G401 (cell line): ENCODE measurements around the gene LDLRAD4. TPM values are rescaled to one million over a fixed set of nuclear protein-coding genes. Genes with fewer than 3 reads are reported as not detected.
"Not testable (repeated sequence)": the region's sequence is repeated elsewhere in the genome, so short reads cannot be mapped to it uniquely, and the experiment has no call there.

Source experiments
- DNase-seq: peaks from one replicate; pipeline ENCODE4 v3.0.0-alpha.2; 2015; ENCODE audit warnings: low spot score
- in situ Hi-C: cut with HindIII; loops from 2 replicates; pipeline ENCODE4 v1.10.0; 2016; ENCODE audit warnings: low sequenced_read_pairs, mixed read lengths
- total RNA-seq: library from RNA; depleted of rRNA; stranded (reverse); fragments of >200 nt; shearing (Covaris generic); gene quantifications from 2 replicates; pipeline ENCODE4 v1.2.3, GENCODE V29; 2014

Gene LDLRAD4
- total RNA-seq, 1 experiment from 2014 or later, result not detected

DNA sequence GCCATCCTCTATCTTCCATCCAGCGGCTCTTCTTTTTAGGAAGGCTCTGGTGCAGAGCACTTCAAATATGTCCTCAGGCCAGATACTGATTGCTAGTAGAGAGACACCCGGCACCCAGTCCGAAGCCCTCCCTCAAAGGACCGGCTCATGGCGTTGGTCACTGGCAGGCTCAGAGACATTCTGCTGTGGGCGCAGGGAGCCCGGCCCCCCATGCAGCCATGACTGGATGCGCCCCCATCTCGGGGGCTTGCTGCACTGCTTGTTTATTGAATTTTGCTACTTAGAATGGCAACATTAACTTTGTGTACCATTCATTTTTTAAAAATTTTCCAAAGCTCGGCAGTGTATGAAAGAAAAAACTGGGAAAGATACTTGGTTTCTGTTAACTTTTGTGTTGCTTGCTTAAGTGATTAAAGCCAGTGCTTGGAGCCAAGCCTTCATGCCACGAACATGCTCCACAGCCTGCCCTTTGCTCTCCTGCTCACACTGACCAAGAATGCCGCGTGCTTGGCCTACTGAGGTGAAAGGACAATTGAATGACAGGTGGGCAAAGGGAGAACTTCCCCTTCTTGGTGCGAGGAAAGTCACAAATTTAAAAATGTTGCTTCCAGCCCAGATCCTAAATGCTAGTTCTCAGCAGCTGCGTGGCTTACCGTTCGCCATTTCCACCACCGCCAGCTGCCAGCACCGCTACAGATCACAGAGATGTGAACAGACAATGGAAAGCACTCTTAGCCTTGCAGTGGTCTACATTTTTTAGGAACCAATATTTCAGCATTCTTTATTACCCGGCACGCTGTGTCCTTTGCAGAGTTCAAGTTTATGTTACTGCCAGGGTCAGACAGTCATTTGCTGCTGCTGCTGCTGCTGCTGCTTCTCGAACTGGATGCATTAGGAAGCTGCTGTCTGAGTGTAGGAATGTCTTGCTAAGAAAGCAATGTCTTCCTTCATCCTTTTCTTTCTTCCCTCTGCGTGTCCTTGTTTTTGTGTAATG is 431.1 kb downstream of the LDLRAD4 start:
- DNase-seq, result no peak
- in situ Hi-C loops, result no loop called here

DNA sequence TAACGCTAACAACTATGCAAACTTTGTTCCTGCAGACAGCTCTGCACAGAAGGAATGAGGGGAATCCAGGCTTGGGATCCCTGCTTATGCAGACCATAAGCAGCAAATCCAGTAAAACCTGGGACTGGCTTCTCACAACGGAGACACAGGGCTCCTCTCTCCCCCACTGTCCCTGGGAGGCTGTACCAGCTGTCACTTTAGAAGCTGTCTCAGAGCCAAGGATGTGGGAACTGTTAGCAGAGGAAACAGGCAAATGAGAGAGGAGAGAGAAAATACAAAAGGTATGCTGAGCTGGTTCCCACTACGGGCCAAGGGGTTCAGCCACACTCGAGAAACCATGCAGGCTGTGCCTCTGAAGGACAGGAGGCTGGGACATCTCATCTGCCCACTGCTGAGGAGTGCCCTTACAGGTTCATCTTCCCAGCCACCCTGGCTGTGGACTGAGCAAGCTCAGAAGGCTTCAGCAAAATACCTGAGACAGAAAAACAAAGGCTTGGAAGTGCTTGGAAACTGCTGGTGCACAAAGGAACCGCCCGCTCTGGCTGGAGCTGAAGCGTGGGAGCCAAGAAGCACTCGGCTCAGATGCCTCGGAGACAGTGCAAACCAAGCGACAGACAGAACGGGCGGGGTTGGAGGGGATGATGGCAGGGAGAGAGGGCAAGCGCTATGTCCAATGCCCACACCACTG is 435.3 kb downstream of the LDLRAD4 start:
- in situ Hi-C loops, result no loop called here

DNA sequence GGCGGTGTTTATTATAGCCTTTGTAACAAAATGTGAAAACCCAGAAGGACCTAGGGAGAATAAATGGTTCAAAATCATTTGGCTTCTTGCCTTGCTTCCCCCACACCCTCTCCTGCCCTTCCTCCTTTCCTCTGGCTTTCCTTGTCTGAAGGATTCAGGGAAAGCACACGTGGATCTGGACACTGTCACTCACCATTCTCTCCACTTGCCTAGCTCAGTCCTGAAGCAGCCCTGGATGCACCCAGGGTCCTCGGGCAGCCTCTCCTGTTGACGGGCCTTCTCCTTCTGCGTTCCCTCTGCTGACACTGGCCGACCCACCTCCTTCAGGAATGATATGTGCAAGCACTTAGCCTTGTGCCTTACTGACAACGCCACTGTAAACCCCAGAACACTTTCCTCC is 439.4 kb downstream of the LDLRAD4 start:
- in situ Hi-C loops, result no loop called here
- no peak for DNase-seq

More for the DNA sequence above, 435.3 kb downstream of the LDLRAD4 start:
- peak; percentile 85 for DNase-seq

DNA sequence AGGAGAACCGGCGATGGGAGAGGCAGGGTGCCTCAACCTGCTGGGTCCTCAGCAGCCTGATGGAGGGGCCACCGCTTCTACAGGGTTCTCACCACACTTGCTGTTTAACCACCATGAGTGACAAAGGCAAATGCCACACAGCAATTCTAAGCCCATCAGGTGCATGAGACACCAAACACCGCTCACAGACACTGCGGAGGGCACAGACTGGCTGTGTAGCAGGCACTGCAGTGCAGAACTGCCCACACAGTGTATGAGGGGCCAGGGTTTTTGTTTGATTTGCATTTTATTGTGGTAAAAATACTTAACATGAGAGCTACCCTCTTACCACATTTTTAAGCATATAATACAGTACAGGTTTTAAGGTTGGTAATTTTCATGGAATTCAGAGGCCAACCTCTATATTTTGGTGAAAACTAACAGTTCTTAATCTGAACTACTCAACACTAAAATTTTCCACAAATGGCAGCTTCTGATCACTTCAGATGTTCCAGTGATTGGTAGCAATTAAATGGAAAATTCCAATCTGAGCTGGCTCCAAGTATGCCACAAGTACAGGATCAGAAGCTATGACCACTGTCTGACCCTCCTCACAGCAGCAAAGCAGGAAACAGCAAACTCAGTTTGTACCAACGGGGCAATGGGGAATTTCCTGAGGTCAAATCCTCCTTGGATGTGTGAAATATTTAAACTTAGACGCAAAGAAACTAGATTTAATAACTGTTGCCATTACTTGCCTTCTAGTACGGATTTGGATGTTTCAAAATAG is 440.1 kb downstream of the LDLRAD4 start:
- in situ Hi-C loops, result no loop called here
- no peak for DNase-seq

DNA sequence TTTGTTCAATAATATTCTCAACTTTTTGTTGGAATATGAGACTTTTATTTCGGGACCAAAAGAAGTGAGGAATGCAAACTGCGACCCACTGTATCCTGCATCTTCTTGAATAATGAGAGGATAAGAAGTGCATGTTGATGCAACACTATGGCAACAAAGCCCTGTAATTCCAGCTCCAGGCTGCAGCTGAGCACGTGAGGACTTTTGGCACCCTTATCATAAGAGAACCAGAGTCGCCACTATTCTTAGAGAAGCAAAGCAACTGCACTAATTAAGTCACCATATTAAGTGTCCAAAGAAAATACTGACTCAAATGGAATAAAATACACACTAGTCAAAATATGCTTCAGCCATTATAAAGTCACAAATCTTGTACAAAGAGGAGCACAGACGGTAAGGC is 441.9 kb downstream of the LDLRAD4 start:
- DNase-seq, result no peak
- in situ Hi-C loops, result no loop called here

DNA sequence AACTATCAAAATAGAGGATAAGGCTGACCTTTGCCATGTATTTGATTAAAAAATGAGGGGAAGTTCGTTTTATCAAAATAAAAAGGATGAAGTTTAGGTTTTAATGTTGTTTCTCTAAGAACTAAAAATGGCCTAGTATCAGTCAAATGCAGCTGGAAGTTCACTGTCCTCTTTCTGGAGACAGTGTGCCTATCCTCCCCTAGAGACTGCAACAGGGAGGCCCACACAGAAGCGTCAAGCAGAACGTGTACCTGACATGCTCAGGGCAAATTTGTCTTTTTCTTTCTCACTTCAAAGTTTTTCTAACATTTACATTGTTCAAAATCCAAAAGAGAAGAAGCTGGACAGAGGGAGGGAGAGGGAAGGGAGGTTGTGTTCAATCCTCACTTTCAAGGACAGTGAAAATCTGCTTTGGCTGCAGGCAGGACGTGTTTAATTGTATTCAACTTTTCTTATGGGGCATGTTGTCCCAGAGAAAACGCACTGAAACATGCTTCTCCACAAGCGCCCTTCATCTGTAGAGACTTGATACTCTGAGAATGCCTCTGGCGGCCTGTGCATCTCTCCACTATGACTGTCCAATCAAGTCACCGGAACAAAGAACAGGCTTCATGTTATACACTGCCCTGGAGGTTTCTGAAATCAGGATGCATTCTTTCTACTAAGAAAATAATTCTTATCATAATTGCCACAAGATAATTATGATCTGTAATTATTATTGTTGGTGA is 442.7 kb downstream of the LDLRAD4 start:
- DNase-seq, result no peak
- in situ Hi-C loops, result no loop called here

DNA sequence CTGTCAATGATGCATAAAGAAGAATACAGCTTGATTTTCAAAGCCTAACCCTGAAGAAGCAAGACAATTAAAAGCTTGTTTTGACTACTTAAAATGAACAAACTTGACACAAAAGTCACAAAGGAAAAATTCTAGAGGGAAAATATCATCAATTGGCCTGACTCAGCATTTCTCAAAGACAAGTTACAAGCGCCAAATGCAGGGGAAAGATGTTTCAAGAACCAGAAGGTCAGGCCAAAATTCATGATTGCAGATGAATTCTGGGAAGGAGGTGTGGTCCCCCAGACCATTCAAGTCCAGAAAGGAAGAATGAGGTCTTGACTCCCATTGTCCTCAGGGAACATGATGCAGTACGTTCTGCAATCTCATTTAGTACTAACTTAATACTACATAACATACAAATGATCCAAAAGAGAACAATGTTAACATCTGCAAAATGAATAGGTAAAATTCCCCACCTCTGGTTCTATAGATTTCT is 443.3 kb downstream of the LDLRAD4 start:
- in situ Hi-C loops, result no loop called here
- no peak for DNase-seq

- in situ Hi-C loops, result no loop called here
Observed at GRCh38 chr18:13672657-13673056, 454.1 kb downstream of the LDLRAD4 start.

DNA sequence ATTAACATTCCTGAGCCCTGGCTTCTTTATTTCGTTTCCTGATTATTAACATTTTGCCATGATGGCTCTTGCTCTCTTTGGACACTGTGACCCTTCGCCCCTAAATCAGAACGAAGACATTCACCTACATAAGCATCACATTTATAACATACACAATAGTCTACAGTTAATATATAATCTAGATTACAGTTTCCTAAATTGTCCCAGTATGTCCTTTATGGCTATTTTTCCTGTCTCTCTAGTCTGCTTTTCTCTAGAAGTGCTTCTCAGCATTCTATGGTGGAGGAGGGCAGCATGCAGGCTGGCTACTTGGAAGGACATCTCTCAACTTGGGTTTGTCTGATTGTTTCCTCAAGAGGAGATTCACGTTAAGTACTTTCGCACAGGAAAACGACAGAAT is 457.9 kb downstream of the LDLRAD4 start:
- in situ Hi-C loops, result no loop called here
- DNase-seq, result no peak

More at GRCh38 chr18:13672657-13673056, 454.1 kb downstream of the LDLRAD4 start:
- no peak for DNase-seq

DNA sequence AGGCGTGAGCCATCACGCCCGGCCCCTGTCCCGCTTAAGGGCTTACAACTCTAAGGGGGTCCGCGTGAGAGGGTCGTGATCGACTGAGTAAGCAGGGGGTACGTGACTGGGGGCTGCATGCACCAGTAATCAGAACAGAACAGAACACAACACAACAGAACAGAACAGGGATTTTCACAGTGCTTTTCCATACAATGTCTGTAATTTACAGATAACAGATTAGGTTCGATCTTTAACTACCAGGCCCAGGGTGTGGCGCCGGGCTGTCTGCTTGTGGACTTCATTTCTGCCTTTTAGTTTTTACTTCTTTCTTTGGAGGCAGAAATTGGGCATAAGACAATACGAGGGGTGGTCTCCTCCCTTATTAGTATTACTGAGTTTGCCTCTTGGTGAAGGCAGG is 458.8 kb downstream of the LDLRAD4 start:
- in situ Hi-C loops, DNase-seq: not testable (repeated sequence)

GRCh38 chr18:13680612-13681011 is 462.1 kb downstream of the LDLRAD4 start:
- DNase-seq, result peak; percentile 19
- in situ Hi-C loops, result no loop called here

GRCh38 chr18:13681701-13682100 is 463.1 kb downstream of the LDLRAD4 start:
- in situ Hi-C loops, result no loop called here
- DNase-seq, result no peak

DNA sequence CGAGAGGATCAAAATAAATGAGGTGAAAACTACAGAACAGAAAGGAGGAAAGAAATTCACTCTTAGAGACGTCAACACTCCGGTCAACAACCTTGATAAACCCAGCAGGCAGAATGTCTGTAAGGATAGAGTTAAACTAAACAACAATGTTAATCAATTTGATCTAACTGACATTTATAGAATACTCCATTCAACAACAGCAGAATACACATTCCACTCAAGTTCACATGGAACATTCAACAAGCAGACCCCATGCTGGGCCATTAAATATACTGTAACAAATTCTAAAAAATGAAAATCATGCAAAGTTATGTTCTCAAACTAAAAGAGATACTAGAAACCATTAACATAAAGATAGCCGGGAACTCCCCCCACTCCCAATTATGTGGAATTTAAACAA is 466.0 kb downstream of the LDLRAD4 start:
- no peak for DNase-seq
- in situ Hi-C loops, result no loop called here

- peak; percentile 64 for DNase-seq
- in situ Hi-C loops, result no loop called here
Observed at GRCh38 chr18:13688191-13689136, 469.9 kb downstream of the LDLRAD4 start.

DNA sequence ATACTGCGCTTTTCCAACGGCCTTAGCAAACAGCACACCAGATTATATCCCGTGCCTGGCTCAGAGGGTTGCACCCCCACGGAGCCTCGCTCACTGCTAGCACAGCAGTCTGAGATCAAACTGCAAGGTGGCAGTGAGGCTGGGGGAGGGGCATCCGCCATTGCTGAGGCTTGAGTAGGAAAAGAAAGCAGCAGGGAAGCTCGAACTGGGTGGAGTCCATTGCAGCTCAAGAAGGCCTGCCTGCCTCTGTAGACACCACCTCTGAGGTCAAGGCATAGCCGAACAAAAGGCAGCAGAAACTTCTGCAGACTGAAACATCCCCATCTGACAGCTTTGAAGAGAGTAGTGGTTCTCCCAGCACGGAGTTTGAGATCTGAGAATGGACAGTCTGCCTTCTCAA is 471.5 kb downstream of the LDLRAD4 start:
- DNase-seq, in situ Hi-C loops: not testable (repeated sequence)

DNA sequence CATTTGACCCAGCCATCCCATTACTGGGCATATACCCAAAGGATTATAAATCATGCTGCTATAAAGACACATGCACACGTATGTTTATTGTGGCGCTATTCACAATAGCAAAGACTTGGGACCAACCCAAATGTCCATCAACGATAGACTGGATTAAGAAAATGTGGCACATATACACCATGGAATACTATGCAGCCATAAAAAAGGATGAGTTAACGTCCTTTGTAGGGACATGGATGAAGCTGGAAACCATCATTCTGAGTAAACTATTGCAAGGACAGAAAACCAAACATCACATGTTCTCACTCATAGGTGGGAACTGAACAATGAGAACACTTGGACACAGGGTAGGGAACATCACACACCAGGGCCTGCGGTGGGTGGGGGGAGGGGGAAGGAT is 476.8 kb downstream of the LDLRAD4 start:
- in situ Hi-C loops, DNase-seq: not testable (repeated sequence)

GRCh38 chr18:13696961-13697360 is 478.4 kb downstream of the LDLRAD4 start:
- no peak for DNase-seq
- in situ Hi-C loops, result no loop called here

DNA sequence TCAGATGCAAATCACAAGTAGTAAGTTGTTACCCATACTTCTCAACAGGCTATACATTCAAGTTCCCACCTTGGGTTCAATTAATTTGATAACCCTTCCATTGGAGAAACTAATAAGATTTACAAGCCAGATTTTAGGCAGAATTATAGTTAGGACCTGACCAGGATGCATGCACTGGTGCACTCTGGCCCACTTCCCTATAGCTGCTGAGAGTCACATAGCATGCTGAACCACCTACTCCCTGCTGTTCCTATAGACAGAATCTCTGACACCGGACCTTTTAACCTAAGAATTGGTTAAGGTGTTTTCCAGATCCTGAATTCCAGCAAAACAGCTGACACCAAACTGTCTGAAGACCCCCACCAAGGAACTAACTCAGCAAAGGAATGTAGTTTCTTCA is 481.6 kb downstream of the LDLRAD4 start:
- DNase-seq, result no peak
- in situ Hi-C loops, result no loop called here
